ENCODE measurements around the gene RHBDL2.

Gene RHBDL2

GRCh38 chr1:38860454-38860795 lies 81.2 kb downstream of the RHBDL2 start:
- TF ChIP-seq CTCF (IDR thresholded peaks at IDR 0.05; ENCODE audit: insufficient read depth, low read length) (no peak), POLR2AphosphoS5 (IDR thresholded peaks at IDR 0.05; ENCODE audit: low read depth) (no peak), SPI1 (IDR thresholded peaks at IDR 0.05; ENCODE audit: borderline replicate concordance, low read depth) (no peak)
- no peak for DNase-seq (ENCODE audit: low read depth in 1 of 2, low spot score in 1 of 2)
- H3K4me3 ChIP-seq (replicated peaks; ENCODE audit: insufficient read depth, low read length): peak overlapping the region; percentile 84
- no peaks in the 10 kb centered on the region for H3K27me3 ChIP-seq (ENCODE audit: insufficient read depth, poor library complexity, severe bottlenecking)
- H3K27ac ChIP-seq (replicated peaks): peak overlapping the region; percentile 50; the same call in 1 of the 2 replicates

DNA sequence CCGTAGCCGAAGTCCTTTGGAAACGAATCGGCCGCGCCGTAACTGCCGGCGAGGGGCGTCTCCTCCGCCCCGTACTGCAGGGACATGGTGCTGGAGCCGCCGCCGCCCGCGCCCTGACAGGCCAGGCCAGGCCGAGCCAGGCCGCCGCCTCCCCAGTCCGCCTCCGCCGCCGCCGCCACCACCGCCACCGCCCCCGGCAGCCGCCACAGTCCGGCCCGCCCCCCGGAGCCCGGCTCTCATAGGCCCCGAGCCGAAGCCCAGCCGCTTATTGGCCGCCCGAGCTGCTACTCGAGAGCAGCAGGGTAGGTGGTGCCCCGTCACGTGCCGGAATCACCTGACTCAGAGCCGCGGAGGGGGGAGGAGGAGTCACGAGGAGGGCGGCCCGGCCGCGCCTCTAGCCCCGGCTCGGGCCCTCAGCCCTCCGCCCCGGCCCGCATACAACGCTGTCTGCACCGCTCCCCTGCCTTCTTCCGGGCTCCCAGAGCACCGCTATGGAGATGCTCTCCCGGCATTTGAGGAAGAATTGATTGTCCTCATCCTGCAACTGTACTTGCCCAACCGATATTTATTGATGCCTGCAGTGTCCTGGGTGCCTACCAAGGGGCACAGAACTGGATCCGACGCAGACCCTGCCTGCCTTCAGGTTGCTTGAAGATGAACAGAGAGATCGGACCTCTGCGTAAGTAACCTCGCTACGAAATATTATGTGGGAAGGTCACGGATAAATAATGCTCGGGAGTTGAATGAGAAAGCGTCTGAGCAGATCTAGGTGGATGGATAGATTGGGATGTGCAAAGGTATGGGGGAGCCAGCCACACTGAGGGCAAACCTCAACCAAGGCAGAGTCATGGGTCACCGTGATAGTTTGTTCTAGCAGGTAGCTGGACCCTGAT lies 81.8 kb downstream of the RHBDL2 start, which contains the start of gene RRAGC:
Gene RRAGC (minus strand): TSS at position 212 of the 893 bp plus-strand sequence. CDS start 126 bp downstream, at position 86.
- Histone ChIP-seq H3K27ac (replicated peaks) (peak within 1 kb of the TSS; percentile 62), H3K4me3 (replicated peaks; ENCODE audit: insufficient read depth, low read length) (peak within 1 kb of the TSS; percentile 94), H3K27me3 (ENCODE audit: insufficient read depth, poor library complexity, severe bottlenecking) (no peaks in the 10 kb centered on the region)
- TF ChIP-seq, protein P1, sequence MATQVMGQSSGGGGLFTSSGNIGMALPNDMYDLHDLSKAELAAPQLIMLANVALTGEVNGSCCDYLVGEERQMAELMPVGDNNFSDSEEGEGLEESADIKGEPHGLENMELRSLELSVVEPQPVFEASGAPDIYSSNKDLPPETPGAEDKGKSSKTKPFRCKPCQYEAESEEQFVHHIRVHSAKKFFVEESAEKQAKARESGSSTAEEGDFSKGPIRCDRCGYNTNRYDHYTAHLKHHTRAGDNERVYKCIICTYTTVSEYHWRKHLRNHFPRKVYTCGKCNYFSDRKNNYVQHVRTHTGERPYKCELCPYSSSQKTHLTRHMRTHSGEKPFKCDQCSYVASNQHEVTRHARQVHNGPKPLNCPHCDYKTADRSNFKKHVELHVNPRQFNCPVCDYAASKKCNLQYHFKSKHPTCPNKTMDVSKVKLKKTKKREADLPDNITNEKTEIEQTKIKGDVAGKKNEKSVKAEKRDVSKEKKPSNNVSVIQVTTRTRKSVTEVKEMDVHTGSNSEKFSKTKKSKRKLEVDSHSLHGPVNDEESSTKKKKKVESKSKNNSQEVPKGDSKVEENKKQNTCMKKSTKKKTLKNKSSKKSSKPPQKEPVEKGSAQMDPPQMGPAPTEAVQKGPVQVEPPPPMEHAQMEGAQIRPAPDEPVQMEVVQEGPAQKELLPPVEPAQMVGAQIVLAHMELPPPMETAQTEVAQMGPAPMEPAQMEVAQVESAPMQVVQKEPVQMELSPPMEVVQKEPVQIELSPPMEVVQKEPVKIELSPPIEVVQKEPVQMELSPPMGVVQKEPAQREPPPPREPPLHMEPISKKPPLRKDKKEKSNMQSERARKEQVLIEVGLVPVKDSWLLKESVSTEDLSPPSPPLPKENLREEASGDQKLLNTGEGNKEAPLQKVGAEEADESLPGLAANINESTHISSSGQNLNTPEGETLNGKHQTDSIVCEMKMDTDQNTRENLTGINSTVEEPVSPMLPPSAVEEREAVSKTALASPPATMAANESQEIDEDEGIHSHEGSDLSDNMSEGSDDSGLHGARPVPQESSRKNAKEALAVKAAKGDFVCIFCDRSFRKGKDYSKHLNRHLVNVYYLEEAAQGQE (IDR thresholded peaks at IDR 0.05; ENCODE audit: insufficient replicate concordance, low read depth): no peak
- TF ChIP-seq GABPA (IDR thresholded peaks at IDR 0.05; ENCODE audit: low read depth): 0 out of 2 replicates have a peak, but pooled peaks have one; percentile 20
- TF ChIP-seq CTCF (IDR thresholded peaks at IDR 0.05; ENCODE audit: insufficient read depth, low read length): no peak
- no peak for TF ChIP-seq SPI1 (IDR thresholded peaks at IDR 0.05; ENCODE audit: borderline replicate concordance, low read depth)
- peak; percentile 45 for TF ChIP-seq POLR2AphosphoS5 (IDR thresholded peaks at IDR 0.05; ENCODE audit: low read depth)
- peak; percentile 91 to 99 for DNase-seq (ENCODE audit: low read depth in 1 of 2, low spot score in 1 of 2)

DNA sequence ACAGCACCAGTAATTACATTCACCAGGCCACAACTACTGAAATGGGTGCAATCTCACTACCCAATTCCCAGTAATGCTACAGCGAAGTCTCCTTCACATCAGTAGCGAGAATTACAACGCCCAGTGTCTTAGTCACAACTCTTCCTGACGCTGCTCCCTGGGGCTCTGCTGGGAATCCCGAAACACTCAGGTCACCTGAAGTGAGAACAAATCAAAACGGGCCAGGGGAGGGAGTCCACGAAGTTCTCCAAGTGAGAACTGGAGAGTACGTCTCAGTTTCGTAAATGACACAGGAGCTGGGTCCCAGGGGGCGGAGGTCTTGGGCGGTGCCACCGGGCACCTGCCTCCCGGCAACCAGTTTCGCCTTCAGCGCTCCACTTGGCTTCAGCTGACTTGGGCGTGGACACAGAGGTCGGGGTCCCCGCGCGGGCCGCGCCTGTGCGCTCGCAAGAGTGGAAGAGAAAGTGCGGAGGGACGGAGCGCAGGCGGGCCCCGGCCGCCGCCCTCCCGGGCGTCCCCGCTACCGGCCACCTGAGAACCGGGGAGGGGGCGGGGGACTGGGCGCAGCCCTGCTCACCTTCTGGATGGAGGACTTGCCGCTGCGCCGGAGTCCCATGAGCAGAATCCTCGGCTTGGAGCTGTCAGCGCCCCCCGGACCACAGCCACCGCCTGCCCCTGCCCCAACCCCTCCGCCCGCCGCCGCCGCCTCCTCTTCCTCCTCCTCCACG lies 82.6 kb downstream of the RHBDL2 start:
- no peaks in the 10 kb centered on the region for H3K27me3 ChIP-seq (ENCODE audit: insufficient read depth, poor library complexity, severe bottlenecking)
- TF ChIP-seq POLR2AphosphoS5 (IDR thresholded peaks at IDR 0.05; ENCODE audit: low read depth) (no peak), SPI1 (IDR thresholded peaks at IDR 0.05; ENCODE audit: borderline replicate concordance, low read depth) (no peak), GABPA (IDR thresholded peaks at IDR 0.05; ENCODE audit: low read depth) (no peak), CTCF (IDR thresholded peaks at IDR 0.05; ENCODE audit: insufficient read depth, low read length) (no peak)
- TF ChIP-seq, protein P1 (IDR thresholded peaks at IDR 0.05; ENCODE audit: insufficient replicate concordance, low read depth): no peak
- H3K27ac ChIP-seq (replicated peaks): peak overlapping the region; percentile 62
- DNase-seq (ENCODE audit: low read depth in 1 of 2, low spot score in 1 of 2): no peak
- H3K4me3 ChIP-seq (replicated peaks; ENCODE audit: insufficient read depth, low read length): peak overlapping the region; percentile 94
